GM13977 (cell line): Measurements from ENCODE around the gene AGBL4.

Source experiments
- DNase-seq: peaks from one replicate; pipeline ENCODE4 v3.0.0; 2012; ENCODE audit warnings: low spot score
- in situ Hi-C: fragments of 300-500 bp; cut with MboI; formaldehyde crosslinking; loops from one replicate; pipeline ENCODE4 v1.12.0; 2022; ENCODE audit warnings: low sequenced_read_pairs, low pct_unique_long_range_greater_than_20kb, mixed read lengths, inconsistent platforms; ENCODE audit not compliant: unreplicated experiment
- TF ChIP-seq, protein P1 (sequence below): IDR thresholded peaks from 2 replicates; pipeline ENCODE4 v1.5.1; 2012; ENCODE audit warnings: mild to moderate bottlenecking, control low read depth; ENCODE audit not compliant: insufficient read depth; ENCODE audit errors: extremely low read depth, missing control alignments

The AGBL4 gene

DNA sequence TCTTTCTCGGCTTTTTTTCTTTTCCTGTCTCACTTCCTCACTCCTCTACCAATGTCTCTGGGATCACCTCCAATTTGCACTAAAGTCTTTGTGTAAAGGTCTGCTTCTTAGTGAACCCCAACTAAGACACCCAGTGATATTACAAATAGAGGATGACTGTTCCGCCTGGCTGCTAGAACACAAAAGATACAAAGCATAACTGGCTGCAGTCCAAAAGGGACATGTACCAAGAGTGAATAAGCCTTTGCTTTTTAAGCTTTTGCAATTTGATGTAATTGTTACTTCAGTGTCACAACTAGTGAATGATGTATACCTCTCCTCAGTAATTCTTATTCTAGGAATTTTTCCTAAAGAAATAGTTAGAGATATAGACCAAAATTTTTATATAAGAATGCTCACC lies 1164.3 kb downstream of the AGBL4 start:
- TF ChIP-seq, protein P1, sequence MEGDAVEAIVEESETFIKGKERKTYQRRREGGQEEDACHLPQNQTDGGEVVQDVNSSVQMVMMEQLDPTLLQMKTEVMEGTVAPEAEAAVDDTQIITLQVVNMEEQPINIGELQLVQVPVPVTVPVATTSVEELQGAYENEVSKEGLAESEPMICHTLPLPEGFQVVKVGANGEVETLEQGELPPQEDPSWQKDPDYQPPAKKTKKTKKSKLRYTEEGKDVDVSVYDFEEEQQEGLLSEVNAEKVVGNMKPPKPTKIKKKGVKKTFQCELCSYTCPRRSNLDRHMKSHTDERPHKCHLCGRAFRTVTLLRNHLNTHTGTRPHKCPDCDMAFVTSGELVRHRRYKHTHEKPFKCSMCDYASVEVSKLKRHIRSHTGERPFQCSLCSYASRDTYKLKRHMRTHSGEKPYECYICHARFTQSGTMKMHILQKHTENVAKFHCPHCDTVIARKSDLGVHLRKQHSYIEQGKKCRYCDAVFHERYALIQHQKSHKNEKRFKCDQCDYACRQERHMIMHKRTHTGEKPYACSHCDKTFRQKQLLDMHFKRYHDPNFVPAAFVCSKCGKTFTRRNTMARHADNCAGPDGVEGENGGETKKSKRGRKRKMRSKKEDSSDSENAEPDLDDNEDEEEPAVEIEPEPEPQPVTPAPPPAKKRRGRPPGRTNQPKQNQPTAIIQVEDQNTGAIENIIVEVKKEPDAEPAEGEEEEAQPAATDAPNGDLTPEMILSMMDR: no peak
- in situ Hi-C loops: no loop called here
- no peak for DNase-seq

DNA sequence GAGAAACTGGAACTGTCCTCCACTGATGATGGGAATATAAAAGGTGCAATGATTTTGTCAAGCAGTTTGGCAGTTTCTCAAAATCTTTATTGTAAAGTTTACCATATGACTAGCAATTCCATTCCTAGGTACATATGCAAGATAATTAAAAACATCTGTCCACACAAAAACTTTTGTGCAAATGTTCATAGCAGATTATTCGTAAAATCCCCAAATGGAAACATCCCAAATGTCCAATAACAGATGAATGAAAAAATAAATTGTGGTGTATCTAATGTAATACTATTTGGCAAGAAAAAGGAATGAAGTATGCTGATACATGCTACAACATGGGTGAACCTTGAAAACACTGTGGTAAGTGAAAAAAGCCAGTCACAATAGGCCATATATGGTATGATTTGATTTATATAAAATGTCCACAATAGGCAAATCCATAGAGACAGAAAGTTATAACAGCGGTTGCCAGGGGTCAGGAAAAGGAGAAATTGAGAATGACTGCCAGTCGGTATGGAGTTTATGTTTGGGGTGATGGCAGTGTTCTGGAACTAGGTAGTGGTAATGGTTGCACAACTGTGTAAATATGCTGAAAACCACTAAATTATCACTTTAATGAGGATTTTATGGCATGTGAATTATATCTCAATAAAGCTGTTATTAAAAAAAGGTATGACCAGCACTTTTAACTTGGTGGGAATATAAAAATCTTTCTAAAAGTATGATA lies 1165.4 kb downstream of the AGBL4 start:
- DNase-seq: no peak
- in situ Hi-C loops: no loop called here
- TF ChIP-seq, protein P1: no peak

DNA sequence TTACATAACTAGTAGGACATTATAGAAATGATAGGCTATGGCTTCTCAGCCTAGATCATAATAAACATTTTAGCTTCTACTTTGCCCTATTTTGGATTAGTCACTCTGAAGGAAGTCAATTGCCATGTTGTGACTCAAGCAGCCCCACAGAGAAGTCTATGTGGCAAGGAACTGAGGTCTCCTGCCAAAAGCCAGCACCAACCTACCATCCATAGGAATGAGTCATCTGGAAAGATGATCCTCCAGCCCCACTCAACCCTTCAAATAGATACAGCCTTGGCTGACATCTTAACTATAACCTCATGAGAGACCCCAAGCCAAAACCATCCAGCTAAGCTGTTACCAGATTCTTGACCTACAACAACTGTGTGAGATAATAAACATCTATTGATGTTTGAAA lies 1170.7 kb downstream of the AGBL4 start:
- TF ChIP-seq, protein P1: no peak
- in situ Hi-C loops: no loop called here
- no peak for DNase-seq

DNA sequence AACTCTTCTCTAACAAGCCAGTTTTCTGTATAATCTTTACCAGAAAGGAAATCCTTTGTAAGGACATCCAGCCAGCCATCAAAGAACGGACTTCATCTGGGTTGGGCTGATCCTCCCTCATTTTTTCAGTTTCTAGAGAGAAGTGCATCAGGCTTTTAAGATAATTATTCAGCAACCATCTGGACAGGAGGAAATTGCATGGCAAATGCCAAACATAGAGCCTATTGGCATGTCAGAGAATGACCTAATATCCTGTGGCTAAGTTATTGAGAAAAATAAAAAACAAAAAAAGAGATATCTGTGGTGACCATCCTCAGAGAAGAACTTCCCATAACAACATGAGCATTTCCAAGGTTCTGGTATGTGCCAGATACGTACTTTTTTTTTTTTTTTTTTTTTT lies 1172.1 kb downstream of the AGBL4 start:
- TF ChIP-seq, protein P1: no peak
- DNase-seq: no peak
- in situ Hi-C loops: no loop called here

DNA sequence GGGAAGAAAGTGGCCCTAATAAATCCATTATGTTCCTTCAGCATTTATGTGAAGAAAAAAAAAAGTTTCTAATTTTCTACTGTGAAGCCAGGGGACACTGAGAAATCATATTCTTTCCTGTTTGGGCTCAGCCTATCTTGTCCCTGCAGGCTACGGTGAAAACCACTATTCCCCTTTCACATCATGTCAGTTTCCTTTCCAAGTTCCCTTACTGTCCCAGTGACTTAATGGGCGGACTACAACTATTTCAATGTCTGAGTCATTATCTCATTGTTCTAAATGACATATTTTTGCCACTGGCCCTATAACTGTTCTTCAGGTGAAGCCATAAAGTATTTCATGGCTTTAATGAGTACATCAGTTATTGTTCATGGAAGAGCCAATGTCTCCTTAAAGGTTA lies 1175.7 kb downstream of the AGBL4 start:
- TF ChIP-seq, protein P1: no peak
- in situ Hi-C loops: no loop called here
- no peak for DNase-seq

DNA sequence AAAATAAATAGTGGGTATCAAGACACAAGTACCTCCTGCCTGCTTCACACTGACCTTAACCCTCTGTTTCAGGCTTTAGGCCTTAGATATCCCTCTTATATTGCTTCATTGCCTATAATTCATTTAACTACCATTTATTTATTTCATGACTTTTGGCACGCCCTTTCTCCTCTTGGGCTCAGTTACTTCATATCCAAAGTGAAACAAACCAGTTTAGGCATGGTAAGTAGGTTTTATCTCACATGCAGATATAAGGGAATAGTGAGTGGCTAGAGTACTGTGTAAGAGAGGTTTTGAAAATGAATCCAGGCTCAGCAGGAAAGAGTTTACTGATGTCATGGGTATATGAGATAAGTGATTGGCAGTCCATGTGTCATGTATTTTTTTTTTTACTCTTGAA lies 1177.3 kb downstream of the AGBL4 start:
- in situ Hi-C loops: no loop called here
- DNase-seq: no peak
- TF ChIP-seq, protein P1: no peak
